ENCODE results near the gene MTMR4. TPM values are rescaled to one million over a fixed set of nuclear protein-coding genes. Genes with fewer than 3 reads are reported as not detected.
A peak's percentile ranks its signal among the peaks of the same experiment; 100 is the strongest.

The MTMR4 gene
- total RNA-seq, 1 experiment from 2014 or later: 33.5 TPM

GRCh38 chr17:58527306-58527705 lies 12.9 kb upstream of the MTMR4 start:
- peak; percentile 9 for DNase-seq
- H3K36me3 Mint-ChIP-seq (ENCODE audit: insufficient read depth, unreplicated experiment): peaks cover 6% of the 10 kb centered on the region
- H3K4me1 Mint-ChIP-seq (ENCODE audit: low read depth, unreplicated experiment): peaks cover 18% of the 10 kb centered on the region
- no peak overlapping the region for H3K27ac Mint-ChIP-seq (ENCODE audit: unreplicated experiment)
- no peak for TF ChIP-seq CTCF (IDR thresholded peaks at IDR 0.05; ENCODE audit: unreplicated experiment)
- no TSS peak for BruUV-seq (replicated peaks)
- no peak overlapping the region for H3K4me3 Mint-ChIP-seq (ENCODE audit: low read depth, unreplicated experiment)
- intact Hi-C loops (cut with micrococcal nuclease; ENCODE audit: unreplicated experiment): no loop called here
- no peaks in the 10 kb centered on the region for H3K9me3 Mint-ChIP-seq (ENCODE audit: low read depth, unreplicated experiment)
- peaks cover 19% of the 10 kb centered on the region for H3K27me3 Mint-ChIP-seq (ENCODE audit: unreplicated experiment)
- CTCF ChIA-PET: interaction anchor here (0.6 to 0.9 kb wide), 2 partner anchors 9 to 260 kb away, joined by 3 to 5 read pairs; no protein-coding TSS in a partner anchor

- no peaks in the 10 kb centered on the region for H3K9me3 Mint-ChIP-seq (ENCODE audit: low read depth, unreplicated experiment)
- no peak overlapping the region for H3K4me3 Mint-ChIP-seq (ENCODE audit: low read depth, unreplicated experiment)
- peaks cover 6% of the 10 kb centered on the region for H3K36me3 Mint-ChIP-seq (ENCODE audit: insufficient read depth, unreplicated experiment)
- H3K27me3 Mint-ChIP-seq (ENCODE audit: unreplicated experiment): peaks cover 14% of the 10 kb centered on the region
- intact Hi-C loops (cut with micrococcal nuclease; ENCODE audit: unreplicated experiment): no loop called here
- TF ChIP-seq CTCF (IDR thresholded peaks at IDR 0.05; ENCODE audit: unreplicated experiment): no peak
- no peak overlapping the region for H3K27ac Mint-ChIP-seq (ENCODE audit: unreplicated experiment)
- BruUV-seq (replicated peaks): no TSS peak
- CTCF ChIA-PET: no interaction called here
- H3K4me1 Mint-ChIP-seq (ENCODE audit: low read depth, unreplicated experiment): peaks cover 18% of the 10 kb centered on the region
- no peak for DNase-seq
These were observed 10.8 kb upstream of the MTMR4 start for GRCh38 chr17:58525239-58525638.

GRCh38 chr17:58521680-58522079 lies 7.2 kb upstream of the MTMR4 start:
- CTCF ChIA-PET: no interaction called here
- Mint-ChIP-seq H3K36me3 (ENCODE audit: insufficient read depth, unreplicated experiment) (peaks cover 25% of the 10 kb centered on the region), H3K27me3 (ENCODE audit: unreplicated experiment) (no peaks in the 10 kb centered on the region), H3K27ac (ENCODE audit: unreplicated experiment) (no peak overlapping the region), H3K4me3 (ENCODE audit: low read depth, unreplicated experiment) (no peak overlapping the region), H3K4me1 (ENCODE audit: low read depth, unreplicated experiment) (peaks cover 6% of the 10 kb centered on the region), H3K9me3 (ENCODE audit: low read depth, unreplicated experiment) (no peaks in the 10 kb centered on the region)
- intact Hi-C loops (cut with micrococcal nuclease; ENCODE audit: unreplicated experiment): no loop called here
- no peak for DNase-seq
- BruUV-seq (replicated peaks): no TSS peak
- TF ChIP-seq CTCF (IDR thresholded peaks at IDR 0.05; ENCODE audit: unreplicated experiment): no peak

GRCh38 chr17:58520843-58521430 lies 6.5 kb upstream of the MTMR4 start:
- intact Hi-C loops (cut with micrococcal nuclease; ENCODE audit: unreplicated experiment): no loop called here
- DNase-seq: peak; percentile 6
- Mint-ChIP-seq H3K36me3 (ENCODE audit: insufficient read depth, unreplicated experiment) (peaks cover 26% of the 10 kb centered on the region), H3K27ac (ENCODE audit: unreplicated experiment) (no peak overlapping the region), H3K9me3 (ENCODE audit: low read depth, unreplicated experiment) (no peaks in the 10 kb centered on the region), H3K4me3 (ENCODE audit: low read depth, unreplicated experiment) (no peak overlapping the region), H3K27me3 (ENCODE audit: unreplicated experiment) (no peaks in the 10 kb centered on the region), H3K4me1 (ENCODE audit: low read depth, unreplicated experiment) (peaks cover 13% of the 10 kb centered on the region)
- no TSS peak for BruUV-seq (replicated peaks)
- TF ChIP-seq CTCF (IDR thresholded peaks at IDR 0.05; ENCODE audit: unreplicated experiment): peak; percentile 22
- CTCF ChIA-PET: no interaction called here
